ENCODE measurements around the gene SURF4.
A peak's percentile ranks its signal among the peaks of the same experiment; 100 is the strongest.

The SURF4 gene

DNA sequence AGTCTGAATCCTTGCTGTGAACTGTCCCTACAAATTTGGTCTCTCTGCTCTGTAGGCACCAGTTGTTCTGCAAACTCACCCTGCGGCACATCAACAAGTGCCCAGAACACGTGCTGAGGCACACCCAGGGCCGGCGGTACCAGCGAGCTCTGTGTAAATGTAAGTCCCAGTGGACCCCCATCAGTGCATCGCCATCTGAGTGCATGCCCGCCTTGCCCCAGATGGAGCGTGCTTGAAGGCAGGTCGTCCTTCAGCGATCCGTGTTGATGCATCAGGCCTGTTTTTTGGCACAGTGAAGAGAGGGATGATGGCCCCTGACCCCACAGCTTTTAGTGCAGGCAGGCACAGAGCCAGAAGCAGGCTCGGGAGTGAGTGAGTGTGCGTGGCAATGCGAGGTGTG, 18.2 kb downstream of the SURF4 start:
- Histone ChIP-seq H3K4me1 (ENCODE audit: control insufficient read depth in 1 of 2, insufficient read depth in 1 of 2, low read depth in 1 of 2, low read length in 1 of 2) (peaks cover 24 to 30% of the 10 kb centered on the region in 2 experiments), H3K4me3 (ENCODE audit: low read depth in 1 of 2, low read length in 1 of 2) (no peak overlapping the region), H3K27ac (no peak overlapping the region), H3K27me3 (no peaks in the 10 kb centered on the region), H3K9me3 (no peaks in the 10 kb centered on the region), H3K36me3 (peaks cover 47% of the 10 kb centered on the region)
- TF ChIP-seq CTCF (IDR thresholded peaks at IDR 0.05): no peak

DNA sequence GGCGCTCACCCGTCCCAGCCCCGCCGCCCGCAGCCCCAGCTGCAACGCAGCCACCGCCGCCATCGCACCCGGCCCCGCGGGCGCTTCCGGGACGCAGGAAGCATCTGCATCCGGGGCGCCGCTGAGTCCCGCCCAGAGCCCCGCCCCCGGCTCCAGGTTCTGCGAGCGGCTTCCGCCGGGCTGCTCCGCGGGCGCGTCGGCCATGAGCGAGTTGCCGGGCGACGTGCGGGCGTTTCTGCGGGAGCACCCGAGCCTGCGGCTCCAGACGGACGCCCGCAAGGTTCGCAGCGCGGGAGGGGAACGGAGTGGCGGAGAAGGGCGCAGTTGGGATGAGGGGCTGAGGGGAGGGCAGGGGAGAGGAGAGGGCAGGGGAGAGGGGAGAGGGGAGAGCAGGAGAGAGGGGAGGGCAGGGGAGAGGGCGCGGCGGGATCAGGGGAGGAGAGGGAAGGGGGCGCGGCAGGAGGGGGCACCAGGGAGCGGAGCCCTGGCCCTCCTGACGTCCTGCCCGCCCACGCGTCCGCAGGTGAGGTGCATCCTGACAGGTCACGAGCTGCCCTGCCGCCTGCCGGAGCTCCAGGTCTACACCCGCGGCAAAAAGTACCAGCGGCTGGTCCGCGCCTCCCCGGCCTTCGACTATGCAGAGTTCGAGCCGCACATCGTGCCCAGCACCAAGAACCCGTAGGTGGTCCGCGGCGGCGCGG, 19.3 kb downstream of the SURF4 start, which contains the start of the genes SURF1 and SURF2:
Gene SURF1, minus strand, starts transcription at position 97 of the 701 bp plus-strand sequence. Its CDS starts 34 bp downstream, at position 63.
Gene SURF2, plus strand, starts transcription at position 160 of the 701 bp plus-strand sequence. Its CDS starts 43 bp downstream, at position 203.
- Histone ChIP-seq H3K4me3 (ENCODE audit: low read depth in 1 of 2, low read length in 1 of 2) (peak within 1 kb of the TSS; percentile 79 to 82), H3K36me3 (peaks cover 47% of the 10 kb centered on the region), H3K27ac (peak within 1 kb of the TSS; percentile 84), H3K27me3 (no peaks in the 10 kb centered on the region), H3K4me1 (ENCODE audit: control insufficient read depth in 1 of 2, insufficient read depth in 1 of 2, low read depth in 1 of 2, low read length in 1 of 2) (peaks cover 24 to 30% of the 10 kb centered on the region in 2 experiments), H3K9me3 (no peaks in the 10 kb centered on the region)
- no peak for TF ChIP-seq CTCF (IDR thresholded peaks at IDR 0.05)

DNA sequence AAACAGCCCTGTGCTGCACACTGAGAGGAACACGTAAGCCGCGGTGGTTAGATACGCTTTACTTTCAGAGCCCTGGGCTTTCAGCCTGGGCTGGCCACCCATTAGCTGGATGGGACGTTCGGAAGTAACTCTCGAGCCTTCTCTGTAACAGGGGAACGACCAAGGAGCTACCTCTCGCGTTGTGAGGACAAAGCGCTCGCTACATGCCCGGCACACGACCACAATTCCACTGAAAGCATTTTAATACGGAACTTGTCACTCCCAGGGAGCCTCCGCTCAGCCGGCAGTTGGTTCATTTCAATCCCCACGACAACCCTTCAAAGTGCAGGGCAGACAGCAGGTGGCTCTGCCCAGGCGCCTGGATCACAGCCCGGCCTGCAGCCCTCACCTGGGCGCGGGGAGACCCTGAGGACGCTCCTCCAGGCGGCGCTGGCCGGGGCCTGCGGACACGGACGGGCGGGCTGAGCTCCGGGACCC, 19.9 kb downstream of the SURF4 start:
- Histone ChIP-seq H3K27me3 (no peaks in the 10 kb centered on the region), H3K4me1 (ENCODE audit: control insufficient read depth in 1 of 2, insufficient read depth in 1 of 2, low read depth in 1 of 2, low read length in 1 of 2) (peaks cover 24 to 30% of the 10 kb centered on the region in 2 experiments), H3K9me3 (no peaks in the 10 kb centered on the region), H3K4me3 (ENCODE audit: low read depth in 1 of 2, low read length in 1 of 2) (peak overlapping the region; percentile 79 to 82), H3K36me3 (peaks cover 47% of the 10 kb centered on the region), H3K27ac (peak overlapping the region; percentile 84)
- TF ChIP-seq CTCF (IDR thresholded peaks at IDR 0.05): no peak

- Histone ChIP-seq H3K4me1 (ENCODE audit: control insufficient read depth in 1 of 2, insufficient read depth in 1 of 2, low read depth in 1 of 2, low read length in 1 of 2) (peaks cover 24 to 30% of the 10 kb centered on the region in 2 experiments), H3K36me3 (peaks cover 47% of the 10 kb centered on the region)
These were observed 21.1 kb downstream of the SURF4 start for GRCh38 chr9:133354766-133355165.

GRCh38 chr9:133353548-133353947, 22.3 kb downstream of the SURF4 start:
- Histone ChIP-seq H3K4me1 (ENCODE audit: control insufficient read depth in 1 of 2, insufficient read depth in 1 of 2, low read depth in 1 of 2, low read length in 1 of 2) (peaks cover 34 to 41% of the 10 kb centered on the region in 2 experiments), H3K4me3 (ENCODE audit: low read depth in 1 of 2, low read length in 1 of 2) (no peak overlapping the region), H3K27me3 (no peaks in the 10 kb centered on the region), H3K9me3 (no peaks in the 10 kb centered on the region), H3K36me3 (peaks cover 51% of the 10 kb centered on the region), H3K27ac (no peak overlapping the region)
- TF ChIP-seq CTCF (IDR thresholded peaks at IDR 0.05): no peak

More at GRCh38 chr9:133354766-133355165, 21.1 kb downstream of the SURF4 start:
- H3K27ac ChIP-seq: no peak overlapping the region
- TF ChIP-seq CTCF (IDR thresholded peaks at IDR 0.05): no peak
- H3K27me3 ChIP-seq: no peaks in the 10 kb centered on the region
- no peaks in the 10 kb centered on the region for H3K9me3 ChIP-seq
- H3K4me3 ChIP-seq (ENCODE audit: low read depth in 1 of 2, low read length in 1 of 2): no peak overlapping the region

All from neutrophil (primary cell).